Upper lobe of left lung (tissue), 6 donors: Measurements from ENCODE around the gene CENPP. TPM values are rescaled to one million over a fixed set of nuclear protein-coding genes. Genes with fewer than 3 reads are reported as not detected.

Source experiments
- ATAC-seq, 2 donors: fragments of 200-7000 bp; cut with Tn5 transposase; one replicate each; pipeline ENCODE4 v1.9.1; 2022; ENCODE audit warnings: mild to moderate bottlenecking in 2 of 2, moderate library complexity in 2 of 2; ENCODE audit not compliant: low FRiP score in 2 of 2
- DNase-seq, 2 donors: peaks; one replicate each; pipeline ENCODE4 v3.0.0-alpha.2; 2019 to 2020
- H3K27ac ChIP-seq, 4 donors: fragments of 200-600 bp; sonication (generic); one replicate each; pipeline ENCODE4 v1.5.1; 2016 to 2019
- H3K27me3 ChIP-seq, 4 donors: fragments of 200-600 bp; sonication (generic); one replicate each; pipeline ENCODE4 v1.5.1; 2017 to 2019
- H3K36me3 ChIP-seq, 4 donors: fragments of 200-600 bp; sonication (generic); one replicate each; pipeline ENCODE4 v1.5.1; 2016 to 2019
- H3K4me1 ChIP-seq, 4 donors: fragments of 200-600 bp; sonication (generic); one replicate each; pipeline ENCODE4 v1.5.1; 2018 to 2019
- H3K4me3 ChIP-seq, 4 donors: fragments of 200-600 bp; sonication (generic); one replicate each; pipeline ENCODE4 v1.5.1; 2017 to 2019; ENCODE audit warnings: mild to moderate bottlenecking in 2 of 4, moderate library complexity in 1 of 4
- H3K9me3 ChIP-seq, 4 donors: fragments of 200-600 bp; sonication (generic); one replicate each; pipeline ENCODE4 v1.5.1; 2018 to 2019
- CTCF ChIP-seq, 6 experiments: fragments of 450-650 bp in 4 of 6; fragments of 200-600 bp in 2 of 6; sonication (generic) in 2 of 6; IDR thresholded peaks; one replicate each; pipeline ENCODE4 v1.5.1; 2016 to 2019; ENCODE audit warnings: antibody characterized with exemption in 6 of 6
- EP300 ChIP-seq, 4 donors: sonication (generic); formaldehyde crosslinking; IDR thresholded peaks; one replicate each; pipeline ENCODE4 v1.5.1; 2017; ENCODE audit warnings: antibody characterized with exemption in 4 of 4, control low read depth in 2 of 4
- POLR2A ChIP-seq, 4 donors: fragments of 450-650 bp; IDR thresholded peaks; one replicate each; pipeline ENCODE4 v1.5.1; 2016 to 2017; ENCODE audit warnings: antibody characterized with exemption in 4 of 4, mild to moderate bottlenecking in 2 of 4
- POLR2AphosphoS5 ChIP-seq, 2 donors: sonication (generic); formaldehyde crosslinking; IDR thresholded peaks; one replicate each; pipeline ENCODE4 v1.5.1; 2017; ENCODE audit warnings: antibody characterized with exemption in 2 of 2
- WGBS, 2 donors: methylation state at CpG; one replicate each; pipeline ENCODE4 v1.1.5; 2017 to 2018; 5-methylcytosine and 5-hydroxymethylcytosine counted together
- small RNA-seq, 4 donors: library from RNA; depleted of rRNA; stranded (forward); fragments of <200 nt; gene quantifications; one replicate each; pipeline ENCODE3, GENCODE V24; 2016
- total RNA-seq, 6 donors: library from RNA; depleted of rRNA in 4 of 6; stranded (reverse); fragments of >200 nt in 4 of 6; gene quantifications; one replicate each; pipeline versions ENCODE4 v1.1.0 to v1.2.1, GENCODE V29; 2016 to 2021
- donor health status: DM: no; HTN: no; CAD: no; lungs with moderate emphysema.
- donor health status: DM: no; HTN: yes; CAD: no; lungs with severe emphysema.

The CENPP gene
- total RNA-seq, 6 donors from 2014 or later: 2.9 to 17.8 (median 4.9) TPM

GRCh38 chr9:92666912-92667532, 341.3 kb downstream of the CENPP start:
- Histone ChIP-seq H3K4me1 (peaks cover 16 to 45% (median 23%) of the 10 kb centered on the region in 4 donors), H3K9me3 (no peaks in the 10 kb centered on the region), H3K4me3 (no peak overlapping the region), H3K27ac (no peak overlapping the region), H3K27me3 (no peaks in the 10 kb centered on the region), H3K36me3 (peaks cover 0 to 15% (median 6%) of the 10 kb centered on the region in 4 donors)
- ATAC-seq: no peak
- WGBS, 2 donors: 90 to 92% methylated on average over 5 to 8 of the region's 8 CpGs
- TF ChIP-seq POLR2A (IDR thresholded peaks at IDR 0.05) (no peak), CTCF (IDR thresholded peaks at IDR 0.05) (no peak), EP300 (IDR thresholded peaks at IDR 0.05) (no peak), POLR2AphosphoS5 (IDR thresholded peaks at IDR 0.05) (no peak)
- DNase-seq: peak in 1 of 2 donors; percentile 12

- 17 to 18% methylated on average over 14 of the region's 14 CpGs for WGBS, 2 donors
- Histone ChIP-seq H3K27me3 (no peaks in the 10 kb centered on the region), H3K9me3 (no peaks in the 10 kb centered on the region), H3K4me3 (peak overlapping the region; percentile 52 to 96 (median 92)), H3K27ac (peak overlapping the region; percentile 85 to 96 (median 92)), H3K36me3 (peaks cover 0 to 15% (median 4%) of the 10 kb centered on the region in 4 donors), H3K4me1 (peaks cover 16 to 45% (median 23%) of the 10 kb centered on the region in 4 donors)
- TF ChIP-seq POLR2A (IDR thresholded peaks at IDR 0.05): no peak
- TF ChIP-seq POLR2AphosphoS5 (IDR thresholded peaks at IDR 0.05): no peak
- ATAC-seq (peak in 1 of 2 donors; percentile 48), DNase-seq (peak in 1 of 2 donors; percentile 22)
Measured at GRCh38 chr9:92668746-92669526, 343.2 kb downstream of the CENPP start.

GRCh38 chr9:92669527-92669889, 343.8 kb downstream of the CENPP start:
- WGBS, 2 donors: 0 to 1% methylated on average over 16 to 28 of the region's 29 CpGs
- no peaks in the 10 kb centered on the region for H3K9me3 ChIP-seq
- TF ChIP-seq POLR2AphosphoS5 (IDR thresholded peaks at IDR 0.05): no peak
- TF ChIP-seq POLR2A (IDR thresholded peaks at IDR 0.05): no peak
- no peak for TF ChIP-seq EP300 (IDR thresholded peaks at IDR 0.05)
- TF ChIP-seq CTCF (IDR thresholded peaks at IDR 0.05): no peak
- H3K4me3 ChIP-seq: peak overlapping the region; percentile 52 to 96 (median 92)
- H3K27ac ChIP-seq: peak overlapping the region; percentile 85 to 96 (median 92)
- peaks cover 0 to 15% (median 4%) of the 10 kb centered on the region in 4 donors for H3K36me3 ChIP-seq
- no peaks in the 10 kb centered on the region for H3K27me3 ChIP-seq
- peak; percentile 30 to 90 for DNase-seq
- peaks cover 15 to 44% (median 23%) of the 10 kb centered on the region in 4 donors for H3K4me1 ChIP-seq
- peak; percentile 13 to 56 for ATAC-seq

Small RNA genes within 50 kb of the gene (small RNA-seq; reads per million reads assigned to genes)
- gene AL157827.1: 0 reads per million in 4 donors
- 0 reads per million in 4 donors for gene MIR3651
- 0 reads per million in 4 donors for gene MIR4670
- gene SNORA84: 0.37 to 5.7 (median 0.91) reads per million in 4 donors

Other genes starting within 250 kb of the CENPP start
- gene SPTLC1, start 210.5 kb upstream of the CENPP start, total RNA-seq: 10 to 100 TPM; 25.6 to 85.7 (median 60.6) TPM
- 100 to 1,000 TPM in 1 of 6 donors, 10 to 100 TPM in 5; 39.0 to 114 (median 71.9) TPM for gene IARS1, start 32.3 kb upstream of the CENPP start, total RNA-seq
- gene NOL8, start 603 bp upstream of the CENPP start, total RNA-seq: 100 to 1,000 TPM in 1 of 6 donors, 10 to 100 TPM in 5; 22.1 to 107 (median 27.1) TPM
- 10 to 100 TPM in 1 of 6 donors, 1 to 10 TPM in 3, under 1 TPM in 1, not detected in 1; 0.55 to 17.5 (median 5.4) TPM for gene OGN, start 78.6 kb downstream of the CENPP start, total RNA-seq
- gene OMD, start 98.5 kb downstream of the CENPP start, total RNA-seq: 1 to 10 TPM in 5 of 6 donors, under 1 TPM in 1; 0.67 to 8.1 (median 4.7) TPM
- gene ASPN, start 156.6 kb downstream of the CENPP start, total RNA-seq: 1 to 10 TPM in 5 of 6 donors, not detected in 1; 3.2 to 9.6 (median 5.8) TPM
- gene ECM2, start 210.0 kb downstream of the CENPP start, total RNA-seq: 10 to 100 TPM in 1 of 6 donors, 1 to 10 TPM in 5; 2.1 to 11.3 (median 8.5) TPM